ENCODE data around the gene ADCYAP1R1.

ADCYAP1R1 gene

DNA sequence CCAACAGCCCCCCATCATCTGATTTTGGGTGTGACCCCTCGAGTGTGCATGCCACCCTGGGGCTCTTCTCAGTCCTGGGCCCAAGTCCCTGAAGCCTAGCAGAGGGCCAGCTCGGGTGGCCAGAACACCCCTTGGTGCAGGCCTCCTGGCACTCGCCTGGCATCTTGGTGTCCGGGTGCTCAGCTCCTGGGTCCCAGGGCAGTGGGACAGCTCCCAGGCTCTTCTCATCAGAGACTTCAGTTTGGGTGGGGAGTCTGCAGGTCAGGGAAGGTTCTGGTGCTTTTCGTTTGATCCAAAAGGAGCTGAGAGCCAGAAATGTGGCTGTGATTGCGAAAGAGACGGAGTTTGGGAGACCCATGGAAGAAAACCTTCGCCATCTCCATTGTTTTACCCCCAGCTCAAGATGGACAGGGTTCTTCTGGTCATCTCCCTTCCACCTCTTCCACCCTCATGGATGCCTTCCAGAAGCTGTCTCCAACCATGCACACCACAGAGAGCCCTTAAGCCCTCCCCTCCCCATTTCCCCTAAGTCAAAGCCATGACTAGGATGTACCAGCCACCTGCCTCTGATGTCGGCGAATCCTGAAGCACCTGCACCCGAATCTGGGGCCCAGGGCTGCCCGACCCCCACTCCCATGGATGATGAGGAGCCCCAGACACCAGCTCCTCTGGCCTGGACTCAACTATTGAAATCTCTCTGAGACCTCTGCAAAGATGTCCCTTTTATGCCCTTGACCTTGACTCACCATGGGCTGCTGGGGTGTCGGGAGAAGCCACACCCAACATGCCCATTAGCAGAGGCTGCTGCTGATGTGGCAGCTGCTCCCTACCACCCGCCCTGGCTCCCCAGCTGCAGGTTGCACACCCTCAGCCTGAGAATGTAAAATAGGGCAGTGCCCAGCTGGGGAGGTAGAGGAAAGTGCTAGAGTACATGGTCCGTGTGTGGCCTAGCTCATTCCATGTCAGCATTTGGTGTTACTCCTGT, 55.3 kb downstream of the ADCYAP1R1 start:
- DNase-seq = no peak

DNA sequence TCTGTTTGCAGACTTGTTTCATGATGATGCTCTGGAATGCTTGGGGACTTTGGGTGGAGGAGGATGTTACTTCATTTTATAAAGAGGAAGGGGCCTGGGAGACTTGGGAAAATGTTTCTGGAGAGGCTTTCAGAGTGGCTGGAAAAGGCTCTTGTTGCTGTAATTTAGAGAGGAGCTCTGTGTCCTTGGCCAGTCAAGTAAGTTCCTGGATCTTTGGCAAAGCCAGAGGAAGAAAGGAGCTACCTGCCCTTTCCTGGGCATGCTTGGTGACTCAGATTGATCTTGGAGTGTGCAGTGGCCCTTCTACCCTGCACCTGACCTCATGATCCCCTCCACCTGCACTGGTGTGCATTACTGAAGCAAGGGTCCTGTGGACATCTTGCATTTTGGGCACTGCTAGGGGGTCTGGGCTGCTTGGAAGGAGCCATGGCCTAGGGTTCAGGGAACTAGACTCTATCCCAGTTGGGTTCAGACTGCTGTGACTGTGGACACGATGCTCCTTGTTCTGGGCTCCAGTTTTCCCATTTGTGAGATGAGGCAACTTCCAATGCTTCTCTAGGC, 56.1 kb downstream of the ADCYAP1R1 start:
- DNase-seq = no peak

GRCh38 chr7:31109751-31110150, 57.6 kb downstream of the ADCYAP1R1 start:
- DNase-seq = no peak

- DNase-seq = no peak
These were observed 58.4 kb downstream of the ADCYAP1R1 start for GRCh38 chr7:31110331-31111108.

GRCh38 chr7:31111109-31111451, 59.0 kb downstream of the ADCYAP1R1 start:
- DNase-seq = no peak

DNA sequence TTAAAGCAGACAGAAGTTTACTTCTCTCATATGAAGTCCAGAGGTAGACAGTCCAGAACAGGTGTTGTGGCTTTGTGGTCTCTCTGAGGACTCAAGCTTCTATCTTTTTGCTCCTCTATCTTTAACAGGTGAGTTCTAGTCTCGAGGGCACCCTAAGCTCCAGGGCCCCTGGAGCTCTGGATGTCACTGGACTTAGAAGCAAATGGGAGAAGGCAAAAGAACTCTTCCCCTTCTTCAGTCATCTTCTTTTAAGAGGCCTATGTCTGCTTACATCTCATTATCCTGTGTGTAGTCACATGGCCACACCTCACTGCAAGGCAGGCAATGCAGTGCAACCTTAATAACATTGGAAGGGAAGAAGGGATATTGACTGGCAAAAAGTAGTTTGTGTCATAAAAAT, 61.6 kb downstream of the ADCYAP1R1 start:
- no peak for DNase-seq

GRCh38 chr7:31114593-31115343, 62.7 kb downstream of the ADCYAP1R1 start:
- DNase-seq = peak; percentile 47

DNA sequence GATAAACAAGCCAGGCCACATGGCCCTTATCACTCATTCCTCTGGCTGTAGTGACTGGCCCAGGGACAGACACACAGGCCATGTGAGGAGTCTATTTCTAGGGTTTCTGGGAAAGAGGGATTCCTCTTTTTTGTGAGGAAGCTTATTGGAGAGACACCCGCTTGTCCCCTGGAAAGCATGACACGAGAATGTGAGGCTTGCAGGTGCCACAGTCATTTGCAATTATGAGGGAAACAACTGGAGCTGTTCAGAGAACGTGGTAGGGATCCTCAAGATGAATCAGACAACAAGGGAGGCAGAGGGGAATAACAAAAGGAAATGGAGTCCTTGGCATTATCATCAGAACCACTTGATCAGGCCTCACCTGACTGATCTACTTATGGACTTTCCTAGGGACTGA, 64.5 kb downstream of the ADCYAP1R1 start:
- no peak for DNase-seq

GRCh38 chr7:31119249-31119648, 67.1 kb downstream of the ADCYAP1R1 start:
- DNase-seq = no peak

GRCh38 chr7:31120800-31121513, 68.8 kb downstream of the ADCYAP1R1 start:
- DNase-seq = no peak

- DNase-seq = no peak
These were observed 69.5 kb downstream of the ADCYAP1R1 start for GRCh38 chr7:31121601-31122000.

- peak; percentile 78 for DNase-seq
These were observed 70.5 kb downstream of the ADCYAP1R1 start for GRCh38 chr7:31122649-31123058.

- no peak for DNase-seq
These were observed 71.2 kb downstream of the ADCYAP1R1 start for GRCh38 chr7:31123321-31123720.

- no peak for DNase-seq
These were observed 71.6 kb downstream of the ADCYAP1R1 start for GRCh38 chr7:31123726-31124125.

DNA sequence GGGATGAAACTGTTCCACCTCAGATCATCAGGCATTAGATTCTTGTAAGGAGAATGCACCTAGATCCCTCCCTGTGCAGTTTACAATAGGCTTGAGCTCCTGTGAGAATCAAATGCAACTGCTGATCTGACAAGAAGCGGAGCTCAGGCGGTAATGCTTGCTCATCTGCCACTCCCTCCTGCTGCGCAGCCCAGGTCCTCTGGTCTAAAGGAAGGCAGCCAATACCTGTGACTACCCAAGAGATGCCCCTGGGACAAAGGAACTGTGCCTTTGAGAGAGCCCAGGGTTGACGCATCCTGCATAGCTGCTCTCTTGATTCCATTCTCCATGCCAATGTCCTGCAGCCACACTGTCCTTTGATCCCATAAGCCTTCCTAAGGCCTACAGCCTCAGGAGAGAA, 73.1 kb downstream of the ADCYAP1R1 start:
- DNase-seq = no peak

DNA sequence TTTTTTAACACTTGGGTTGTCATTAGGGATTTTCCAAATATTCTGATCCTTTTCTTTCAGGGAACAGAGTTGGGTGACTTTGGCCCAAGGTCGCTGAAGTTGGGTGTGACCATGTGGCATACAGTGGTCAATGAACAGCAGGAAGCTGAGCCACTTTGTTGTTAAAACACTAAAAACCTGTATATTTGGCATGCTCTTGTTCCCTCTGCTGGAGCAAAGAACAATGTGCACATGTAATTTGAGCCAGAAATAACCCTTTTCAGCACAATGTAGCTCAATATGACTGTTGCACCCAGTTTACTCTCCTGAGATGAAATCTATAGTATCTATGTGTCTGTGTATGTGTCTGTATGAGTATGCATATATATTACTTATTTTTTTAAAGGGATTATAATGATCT, 74.9 kb downstream of the ADCYAP1R1 start:
- peak; percentile 5 for DNase-seq

DNA sequence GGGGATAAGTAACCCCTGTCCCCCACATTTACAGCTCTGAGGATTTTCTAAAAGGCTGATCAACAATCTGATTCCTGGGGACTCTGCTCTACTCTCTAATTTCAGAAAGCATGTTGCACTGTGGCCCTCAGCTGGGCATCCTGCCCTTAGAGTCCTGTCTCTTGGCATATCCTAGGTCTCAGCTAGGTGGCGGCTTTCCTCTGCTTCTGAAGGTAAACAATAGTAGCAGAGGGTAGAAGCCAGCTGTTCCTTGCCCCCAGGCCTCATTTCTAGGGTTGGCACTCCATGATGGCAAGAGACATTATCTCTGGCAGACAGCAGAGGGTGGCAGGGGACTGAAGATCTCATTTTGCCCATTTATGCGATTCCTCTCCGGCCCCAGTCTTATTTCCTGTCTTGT, 77.0 kb downstream of the ADCYAP1R1 start:
- no peak for DNase-seq

DNA sequence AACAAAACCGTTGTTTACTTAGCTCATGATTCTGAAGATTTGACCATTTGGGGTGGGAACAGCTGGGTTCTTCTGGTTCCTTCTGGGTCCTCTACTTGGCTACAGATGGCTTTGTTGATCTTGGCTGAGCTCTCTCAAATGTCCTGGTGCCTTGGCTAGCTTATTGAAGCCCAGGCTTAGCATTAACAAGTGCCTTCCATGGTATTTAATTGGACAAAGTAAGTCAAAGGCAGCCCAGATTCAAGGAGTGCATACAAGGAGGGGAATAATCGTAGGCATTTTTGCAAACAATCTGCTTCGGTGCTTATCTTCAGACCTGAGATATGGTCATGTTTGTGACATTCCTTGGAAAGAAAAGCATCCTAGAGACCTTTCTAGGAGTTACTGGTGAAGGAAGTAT, 81.4 kb downstream of the ADCYAP1R1 start:
- DNase-seq = no peak

DNA sequence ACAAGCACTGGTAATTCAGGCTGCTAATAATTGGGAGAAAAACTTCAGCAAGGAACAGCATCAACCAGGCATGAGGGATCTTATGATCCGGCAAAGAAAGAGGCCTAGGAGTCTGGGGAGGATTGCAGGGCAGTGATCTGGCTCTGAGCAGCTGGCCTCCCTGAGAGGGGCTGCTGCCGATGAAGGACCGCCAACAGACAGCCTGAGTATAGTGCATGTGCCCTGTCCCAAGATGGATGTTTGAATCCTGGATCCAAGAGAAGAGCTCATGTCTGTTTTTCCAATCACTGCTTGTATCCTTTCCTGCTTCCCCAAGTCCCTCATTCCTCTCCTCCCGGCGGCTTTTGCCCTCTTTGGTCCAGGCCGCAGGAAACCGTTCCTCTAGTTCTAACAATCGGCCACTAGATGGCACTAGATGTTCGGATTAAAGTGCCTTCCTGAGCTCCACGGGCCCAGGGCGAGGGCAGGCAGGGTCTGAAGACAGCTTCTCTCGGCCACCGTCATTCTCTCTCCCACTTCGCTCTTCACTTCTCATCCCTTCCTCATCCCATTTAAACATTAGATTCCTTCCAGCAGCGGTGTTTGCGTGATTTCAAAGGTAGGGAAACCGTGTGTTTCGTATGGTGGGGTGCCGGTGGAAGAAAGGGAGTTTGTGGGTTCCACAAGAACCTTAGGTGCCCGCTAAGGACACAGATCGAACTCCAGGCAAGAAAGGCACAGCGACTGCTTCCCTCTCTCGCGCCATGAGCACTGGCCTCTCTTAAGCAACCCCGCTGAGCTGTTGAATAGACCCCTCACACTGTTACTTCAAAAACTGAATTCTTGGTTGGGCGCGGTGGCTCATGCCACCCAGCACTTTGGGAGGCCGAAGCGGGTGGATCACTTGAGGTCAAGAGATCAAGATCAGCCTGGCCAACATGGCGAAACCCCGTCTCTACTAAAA, 82.4 kb downstream of the ADCYAP1R1 start:
- DNase-seq = peak; percentile 70

DNA sequence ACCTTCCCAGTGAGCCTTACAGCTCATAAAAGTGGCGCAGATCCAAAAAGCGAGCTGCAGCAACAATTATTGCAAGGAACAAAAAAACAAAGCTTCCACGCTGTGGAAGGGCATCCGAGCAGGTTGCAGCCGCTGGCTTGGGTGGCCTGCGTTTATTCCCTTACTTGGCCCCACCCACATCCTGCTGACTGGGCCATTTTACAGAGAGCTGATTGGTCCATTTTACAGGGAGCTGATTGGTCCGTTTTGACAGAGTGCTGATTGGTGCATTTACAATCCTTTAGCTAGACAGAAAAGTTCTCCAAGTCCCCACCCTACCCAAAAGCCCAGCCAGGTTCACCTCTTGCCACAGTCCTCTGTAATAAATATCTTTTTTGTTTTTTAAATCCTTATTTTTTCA, 85.1 kb downstream of the ADCYAP1R1 start:
- DNase-seq = no peak

GRCh38 chr7:31145339-31145738, 93.2 kb downstream of the ADCYAP1R1 start:
- no peak for DNase-seq

All from fibroblast of upper back skin (primary cell).